Panc1 (cell line): Measurements from ENCODE around the gene DNAJA3. TPM values are rescaled to one million over a fixed set of nuclear protein-coding genes. Genes with fewer than 3 reads are reported as not detected.
A peak's percentile ranks its signal among the peaks of the same experiment; 100 is the strongest.

Experiments
- ATAC-seq: fragments of 200-7000 bp; cut with Tn5 transposase; 2 replicates; pipeline ENCODE4 v1.9.1; 2020; ENCODE audit warnings: mild to moderate bottlenecking, moderate library complexity
- BruUV-seq: library from RNA; stranded (reverse); fragments of 400-500 nt; replicated peaks from 2 replicates; lab custom pipeline; 2021; lab: Mats Ljungman, UMichigan
- CTCF ChIA-PET: fragments of 300-600 bp; sonication (Branson Sonifier 250); formaldehyde crosslinking; loops from one replicate; lab custom pipeline; 2022; ENCODE audit warnings: antibody characterized with exemption; lab: Charles Lee
- POLR2A ChIA-PET: fragments of 300-600 bp; sonication (Branson Sonifier 250); formaldehyde crosslinking; loops from one replicate; lab custom pipeline; 2022; ENCODE audit warnings: antibody characterized with exemption; lab: Charles Lee
- DNase-seq: peaks from one replicate; pipeline ENCODE4 v3.0.0-alpha.2; 2010; ENCODE audit warnings: low read depth, low spot score
- H3K27ac ChIP-seq: 2 replicates; pipeline ENCODE4 v1.5.1; 2011; ENCODE audit warnings: mild to moderate bottlenecking, low read length, inconsistent platforms
- H3K27me3 ChIP-seq: fragments of 200-500 bp; sonication (Bioruptor generic); 2 replicates; pipeline ENCODE4 v1.6.0; 2014; ENCODE audit warnings: low read length, inconsistent platforms; ENCODE audit not compliant: control insufficient read depth, insufficient read depth
- H3K36me3 ChIP-seq: fragments of 200-500 bp; sonication (Bioruptor generic); 2 replicates; pipeline ENCODE4 v1.5.1; 2014; ENCODE audit warnings: inconsistent platforms, mild to moderate bottlenecking, low read length, moderate library complexity; ENCODE audit not compliant: control insufficient read depth, insufficient read depth
- H3K4me1 ChIP-seq: 2 replicates; pipeline ENCODE4 v1.5.1; 2011; ENCODE audit warnings: inconsistent platforms, mild to moderate bottlenecking, low read length, moderate library complexity; ENCODE audit not compliant: control insufficient read depth, insufficient read depth
- H3K4me3 ChIP-seq, 2 experiments: 2 replicates each; pipeline ENCODE4 v1.5.1; 2011 to 2012; ENCODE audit warnings: low read depth in 2 of 2, low read length in 2 of 2, mild to moderate bottlenecking in 2 of 2, inconsistent platforms in 1 of 2, moderate library complexity in 1 of 2
- H3K9me3 ChIP-seq: fragments of 200-500 bp; sonication (Bioruptor generic); 2 replicates; pipeline ENCODE4 v1.5.1; 2014; ENCODE audit warnings: low read depth, mild to moderate bottlenecking, inconsistent platforms, low read length, moderate library complexity; ENCODE audit not compliant: control insufficient read depth, insufficient read depth
- POLR2AphosphoS5 ChIP-seq: IDR thresholded peaks from 2 replicates; pipeline ENCODE4 v1.6.1; 2012; ENCODE audit warnings: mild to moderate bottlenecking, low read depth, low read length, moderate library complexity
- SIN3A ChIP-seq: IDR thresholded peaks from 2 replicates; pipeline ENCODE4 v1.6.1; 2012; ENCODE audit warnings: low read depth, mild to moderate bottlenecking, low read length, moderate library complexity, borderline replicate concordance; ENCODE audit not compliant: insufficient read depth
- TCF7L2 ChIP-seq: IDR thresholded peaks from 2 replicates; pipeline ENCODE4 v1.6.1; 2011; ENCODE audit warnings: mild to moderate bottlenecking, low read depth, low read length, inconsistent platforms
- in situ Hi-C: cut with HindIII; loops from 2 replicates; pipeline ENCODE4 v1.10.0; 2016; ENCODE audit warnings: low sequenced_read_pairs, low pct_unique_long_range_greater_than_20kb
- intact Hi-C: fragments of 100-400 bp; cut with micrococcal nuclease; formaldehyde crosslinking; loops from one replicate; pipeline ENCODE4 v1.10.0; 2022; ENCODE audit not compliant: unreplicated experiment
- total RNA-seq: library from RNA; stranded (reverse); gene quantifications from one replicate; pipeline ENCODE4 v1.2.1, GENCODE V29; 2021; ENCODE audit not compliant: unreplicated experiment
- TF ChIP-seq, protein P1 (sequence below), 2 experiments: IDR thresholded peaks; 2 replicates each; pipeline ENCODE4 v1.6.1; 2011 to 2012; ENCODE audit warnings: low read depth in 2 of 2, control low read depth in 1 of 2, low read length in 1 of 2, mild to moderate bottlenecking in 1 of 2, moderate library complexity in 1 of 2; ENCODE audit not compliant: insufficient read depth in 1 of 2
- TF ChIP-seq, protein P2 (sequence below): fragments of 450-650 bp; IDR thresholded peaks from 2 replicates; pipeline ENCODE4 v1.5.1; 2017; ENCODE audit warnings: mild to moderate bottlenecking

DNAJA3 gene
- total RNA-seq, 1 experiment from 2014 or later, result 68.7 TPM

DNA sequence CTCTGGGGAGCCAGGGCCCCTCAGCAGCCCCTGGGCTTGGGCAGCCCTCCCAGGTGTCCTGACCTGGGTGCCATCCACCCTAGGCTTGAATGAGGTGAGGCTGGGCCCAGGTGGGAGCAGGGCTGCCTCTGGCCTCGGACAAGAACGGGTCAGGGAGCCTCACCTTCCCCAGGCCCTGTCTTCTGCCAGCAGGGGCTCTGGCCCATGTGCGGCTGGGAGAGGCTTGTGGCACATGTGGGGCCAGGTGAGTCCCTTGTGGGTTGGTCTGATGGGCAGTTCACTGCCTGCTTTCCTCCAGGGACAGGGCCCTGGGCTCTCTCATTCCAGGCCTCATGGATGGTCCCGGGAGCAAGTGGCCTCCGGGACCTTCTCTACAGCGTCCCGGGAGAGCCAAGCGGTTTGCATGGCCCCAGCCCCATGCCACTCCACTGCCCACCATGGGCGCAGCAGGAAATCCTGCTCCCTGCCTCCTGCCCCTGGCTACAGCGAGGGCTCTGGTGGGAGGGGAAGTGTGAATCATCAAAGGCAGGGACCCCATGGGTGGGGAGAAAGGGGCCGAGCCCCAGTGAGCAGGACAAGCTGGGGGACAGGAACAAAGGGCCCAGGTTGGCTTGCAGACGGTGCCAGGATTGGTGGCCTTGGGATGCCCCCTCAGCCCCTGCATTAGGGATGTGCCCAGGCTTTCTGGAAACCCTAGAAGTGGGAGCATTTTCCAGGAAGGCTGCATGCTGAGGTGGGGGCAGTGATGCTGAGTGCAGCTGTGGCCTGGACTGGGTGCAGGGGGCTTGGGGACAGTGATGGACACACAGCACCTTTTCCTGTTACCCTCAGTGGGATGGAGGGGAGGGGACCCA lies 41.9 kb upstream of the DNAJA3 start:
- peak; percentile 3; the same call in 1 of the 2 replicates for ATAC-seq
- Histone ChIP-seq H3K36me3 (no peaks in the 10 kb centered on the region), H3K27ac (no peak overlapping the region), H3K9me3 (no peaks in the 10 kb centered on the region), H3K4me3 (no peak overlapping the region), H3K27me3 (no peaks in the 10 kb centered on the region), H3K4me1 (peaks cover 40% of the 10 kb centered on the region)
- in situ Hi-C loops (no loop called here), intact Hi-C loops (no loop called here)
- ChIA-PET POLR2A (no interaction called here), CTCF (no interaction called here)
- BruUV-seq, result no TSS peak
- TF ChIP-seq, protein P1, sequence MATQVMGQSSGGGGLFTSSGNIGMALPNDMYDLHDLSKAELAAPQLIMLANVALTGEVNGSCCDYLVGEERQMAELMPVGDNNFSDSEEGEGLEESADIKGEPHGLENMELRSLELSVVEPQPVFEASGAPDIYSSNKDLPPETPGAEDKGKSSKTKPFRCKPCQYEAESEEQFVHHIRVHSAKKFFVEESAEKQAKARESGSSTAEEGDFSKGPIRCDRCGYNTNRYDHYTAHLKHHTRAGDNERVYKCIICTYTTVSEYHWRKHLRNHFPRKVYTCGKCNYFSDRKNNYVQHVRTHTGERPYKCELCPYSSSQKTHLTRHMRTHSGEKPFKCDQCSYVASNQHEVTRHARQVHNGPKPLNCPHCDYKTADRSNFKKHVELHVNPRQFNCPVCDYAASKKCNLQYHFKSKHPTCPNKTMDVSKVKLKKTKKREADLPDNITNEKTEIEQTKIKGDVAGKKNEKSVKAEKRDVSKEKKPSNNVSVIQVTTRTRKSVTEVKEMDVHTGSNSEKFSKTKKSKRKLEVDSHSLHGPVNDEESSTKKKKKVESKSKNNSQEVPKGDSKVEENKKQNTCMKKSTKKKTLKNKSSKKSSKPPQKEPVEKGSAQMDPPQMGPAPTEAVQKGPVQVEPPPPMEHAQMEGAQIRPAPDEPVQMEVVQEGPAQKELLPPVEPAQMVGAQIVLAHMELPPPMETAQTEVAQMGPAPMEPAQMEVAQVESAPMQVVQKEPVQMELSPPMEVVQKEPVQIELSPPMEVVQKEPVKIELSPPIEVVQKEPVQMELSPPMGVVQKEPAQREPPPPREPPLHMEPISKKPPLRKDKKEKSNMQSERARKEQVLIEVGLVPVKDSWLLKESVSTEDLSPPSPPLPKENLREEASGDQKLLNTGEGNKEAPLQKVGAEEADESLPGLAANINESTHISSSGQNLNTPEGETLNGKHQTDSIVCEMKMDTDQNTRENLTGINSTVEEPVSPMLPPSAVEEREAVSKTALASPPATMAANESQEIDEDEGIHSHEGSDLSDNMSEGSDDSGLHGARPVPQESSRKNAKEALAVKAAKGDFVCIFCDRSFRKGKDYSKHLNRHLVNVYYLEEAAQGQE (IDR thresholded peaks at IDR 0.05; ENCODE audit: insufficient read depth in 1 of 2, low read depth in 2 of 2, low read length in 1 of 2), result no peak
- peak; percentile 33; the same call in 1 of the 2 replicates for TF ChIP-seq POLR2AphosphoS5
- no peak for DNase-seq

DNA sequence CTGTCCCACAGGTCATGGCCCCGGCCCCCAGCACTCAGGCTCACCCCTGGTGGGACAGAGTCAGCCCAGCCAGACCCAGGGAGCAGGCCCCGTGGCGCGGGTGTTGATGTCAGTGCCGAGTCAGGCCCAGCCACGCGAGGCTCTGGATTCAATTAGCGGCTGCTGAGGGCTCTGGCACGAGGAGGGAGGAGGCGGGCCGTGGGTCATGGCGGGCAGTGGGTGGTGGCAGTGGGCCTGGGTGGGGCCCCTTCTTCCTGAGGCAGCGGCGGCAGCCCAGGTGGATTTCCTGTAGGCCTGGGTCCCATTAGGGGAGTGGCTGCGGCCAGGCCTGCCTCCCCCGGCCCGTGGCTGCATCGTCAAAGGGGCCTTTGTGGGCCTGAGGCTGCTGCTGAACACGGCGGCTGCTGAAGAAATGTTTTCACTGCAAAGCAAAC lies 41.1 kb upstream of the DNAJA3 start:
- in situ Hi-C loops (no loop called here), intact Hi-C loops (no loop called here)
- TF ChIP-seq, protein P2, sequence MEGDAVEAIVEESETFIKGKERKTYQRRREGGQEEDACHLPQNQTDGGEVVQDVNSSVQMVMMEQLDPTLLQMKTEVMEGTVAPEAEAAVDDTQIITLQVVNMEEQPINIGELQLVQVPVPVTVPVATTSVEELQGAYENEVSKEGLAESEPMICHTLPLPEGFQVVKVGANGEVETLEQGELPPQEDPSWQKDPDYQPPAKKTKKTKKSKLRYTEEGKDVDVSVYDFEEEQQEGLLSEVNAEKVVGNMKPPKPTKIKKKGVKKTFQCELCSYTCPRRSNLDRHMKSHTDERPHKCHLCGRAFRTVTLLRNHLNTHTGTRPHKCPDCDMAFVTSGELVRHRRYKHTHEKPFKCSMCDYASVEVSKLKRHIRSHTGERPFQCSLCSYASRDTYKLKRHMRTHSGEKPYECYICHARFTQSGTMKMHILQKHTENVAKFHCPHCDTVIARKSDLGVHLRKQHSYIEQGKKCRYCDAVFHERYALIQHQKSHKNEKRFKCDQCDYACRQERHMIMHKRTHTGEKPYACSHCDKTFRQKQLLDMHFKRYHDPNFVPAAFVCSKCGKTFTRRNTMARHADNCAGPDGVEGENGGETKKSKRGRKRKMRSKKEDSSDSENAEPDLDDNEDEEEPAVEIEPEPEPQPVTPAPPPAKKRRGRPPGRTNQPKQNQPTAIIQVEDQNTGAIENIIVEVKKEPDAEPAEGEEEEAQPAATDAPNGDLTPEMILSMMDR, result no peak
- TF ChIP-seq SIN3A (no peak; the same call in 1 of the 2 replicates), POLR2AphosphoS5 (no peak; the same call in 1 of the 2 replicates), TCF7L2 (no peak)
- TF ChIP-seq, protein P1 (IDR thresholded peaks at IDR 0.05; ENCODE audit: insufficient read depth in 1 of 2, low read depth in 2 of 2, low read length in 1 of 2), result no peak
- Histone ChIP-seq H3K27ac (no peak overlapping the region), H3K36me3 (no peaks in the 10 kb centered on the region), H3K4me1 (peaks cover 33% of the 10 kb centered on the region), H3K9me3 (no peaks in the 10 kb centered on the region), H3K27me3 (no peaks in the 10 kb centered on the region), H3K4me3 (no peak overlapping the region)
- DNase-seq (no peak), ATAC-seq (no peak)
- POLR2A ChIA-PET, result no interaction called here
- no TSS peak for BruUV-seq
- CTCF ChIA-PET, result no interaction called here
